NT2/D1 (cell line): ENCODE measurements around the gene MC1R.

Source experiments
- DNase-seq: peaks from one replicate; pipeline ENCODE4 v3.0.0-alpha.2; 2011; ENCODE audit warnings: low read depth, low spot score
- H3K27me3 ChIP-seq: 2 replicates; pipeline ENCODE4 v1.6.0; 2011; ENCODE audit warnings: mild to moderate bottlenecking; ENCODE audit not compliant: insufficient read length, insufficient read depth
- H3K36me3 ChIP-seq: 2 replicates; pipeline ENCODE4 v1.6.1; 2011; ENCODE audit warnings: mild to moderate bottlenecking, low read length, mixed read lengths; ENCODE audit not compliant: insufficient read depth, insufficient read length
- H3K4me1 ChIP-seq: 2 replicates; pipeline ENCODE4 v1.5.1; 2011; ENCODE audit not compliant: insufficient read depth, insufficient read length
- H3K4me3 ChIP-seq: 2 replicates; pipeline ENCODE4 v1.5.1; 2011; ENCODE audit warnings: low read depth; ENCODE audit not compliant: insufficient read length
- H3K9ac ChIP-seq: 2 replicates; pipeline ENCODE4 v1.6.0; 2011; ENCODE audit warnings: low read depth; ENCODE audit not compliant: insufficient read length
- H3K9me3 ChIP-seq: 2 replicates; pipeline ENCODE4 v1.5.1; 2011; ENCODE audit warnings: mild to moderate bottlenecking, low read length; ENCODE audit not compliant: insufficient read depth
- SUZ12 ChIP-seq: IDR thresholded peaks from 2 replicates; pipeline ENCODE4 v1.6.1; 2011; ENCODE audit not compliant: insufficient read length, insufficient read depth; ENCODE audit errors: extremely low read depth
- YY1 ChIP-seq: IDR thresholded peaks from 2 replicates; pipeline ENCODE4 v1.6.1; 2011; ENCODE audit not compliant: insufficient read length, insufficient read depth
- ZNF274 ChIP-seq: IDR thresholded peaks from 2 replicates; pipeline ENCODE4 v1.6.1; 2011; ENCODE audit warnings: mild to moderate bottlenecking, low read depth, low read length

MC1R gene

GRCh38 chr16:89954462-89954861 is 35.8 kb downstream of the MC1R start:
- Histone ChIP-seq H3K9ac (no peak overlapping the region), H3K4me3 (no peak overlapping the region), H3K9me3 (no peaks in the 10 kb centered on the region), H3K4me1 (peaks cover 15% of the 10 kb centered on the region), H3K27me3 (peaks cover 6% of the 10 kb centered on the region), H3K36me3 (peaks cover 51% of the 10 kb centered on the region)
- no peak for DNase-seq
- no peak for TF ChIP-seq YY1
- TF ChIP-seq SUZ12 = no peak
- no peak for TF ChIP-seq ZNF274

GRCh38 chr16:89955001-89955685 is 36.5 kb downstream of the MC1R start:
- TF ChIP-seq YY1 = no peak
- TF ChIP-seq ZNF274 = no peak
- no peak for TF ChIP-seq SUZ12
- DNase-seq = no peak
- peaks cover 57% of the 10 kb centered on the region for H3K36me3 ChIP-seq
- peaks cover 11% of the 10 kb centered on the region for H3K4me1 ChIP-seq
- H3K27me3 ChIP-seq = no peaks in the 10 kb centered on the region
- H3K9ac ChIP-seq = peak overlapping the region; percentile 45
- no peaks in the 10 kb centered on the region for H3K9me3 ChIP-seq
- no peak overlapping the region for H3K4me3 ChIP-seq

GRCh38 chr16:89956505-89957215 is 38.0 kb downstream of the MC1R start:
- Histone ChIP-seq H3K4me3 (no peak overlapping the region), H3K9me3 (no peaks in the 10 kb centered on the region), H3K36me3 (peaks cover 70% of the 10 kb centered on the region), H3K27me3 (no peaks in the 10 kb centered on the region), H3K4me1 (peaks cover 11% of the 10 kb centered on the region), H3K9ac (no peak overlapping the region)
- TF ChIP-seq SUZ12 = no peak
- TF ChIP-seq YY1 = no peak
- TF ChIP-seq ZNF274 = no peak
- no peak for DNase-seq

- TF ChIP-seq ZNF274 (no peak), YY1 (no peak), SUZ12 (no peak)
- Histone ChIP-seq H3K9ac (no peak overlapping the region), H3K27me3 (no peaks in the 10 kb centered on the region), H3K4me3 (no peak overlapping the region), H3K36me3 (peaks cover 75% of the 10 kb centered on the region), H3K4me1 (peaks cover 11% of the 10 kb centered on the region), H3K9me3 (no peaks in the 10 kb centered on the region)
- DNase-seq = no peak
Observed at GRCh38 chr16:89957216-89957785, 38.6 kb downstream of the MC1R start.

GRCh38 chr16:89958068-89958467 is 39.4 kb downstream of the MC1R start:
- TF ChIP-seq YY1 (no peak), SUZ12 (no peak), ZNF274 (no peak)
- Histone ChIP-seq H3K36me3 (peaks cover 74% of the 10 kb centered on the region), H3K4me3 (no peak overlapping the region), H3K27me3 (no peaks in the 10 kb centered on the region), H3K9me3 (no peaks in the 10 kb centered on the region), H3K4me1 (peaks cover 11% of the 10 kb centered on the region), H3K9ac (no peak overlapping the region)
- DNase-seq = no peak

GRCh38 chr16:89958596-89958995 is 39.9 kb downstream of the MC1R start:
- Histone ChIP-seq H3K9me3 (no peaks in the 10 kb centered on the region), H3K4me1 (peaks cover 11% of the 10 kb centered on the region), H3K4me3 (no peak overlapping the region), H3K9ac (no peak overlapping the region), H3K36me3 (peaks cover 78% of the 10 kb centered on the region), H3K27me3 (no peaks in the 10 kb centered on the region)
- TF ChIP-seq SUZ12 (no peak), YY1 (no peak), ZNF274 (no peak)
- no peak for DNase-seq

GRCh38 chr16:89960966-89961365 is 42.3 kb downstream of the MC1R start:
- Histone ChIP-seq H3K4me3 (no peak overlapping the region), H3K9ac (no peak overlapping the region), H3K9me3 (no peaks in the 10 kb centered on the region), H3K4me1 (no peaks in the 10 kb centered on the region), H3K36me3 (peaks cover 73% of the 10 kb centered on the region), H3K27me3 (no peaks in the 10 kb centered on the region)
- no peak for DNase-seq
- TF ChIP-seq ZNF274 (no peak), SUZ12 (no peak), YY1 (no peak)
